GM12892 (cell line): ENCODE measurements around the gene ECPAS.

ENCODE experiments used
- POLR2A ChIP-seq: IDR thresholded peaks from 2 replicates; pipeline ENCODE4 v1.6.1; 2011; ENCODE audit warnings: low read depth, low read length, control low read depth
- POLR2AphosphoS5 ChIP-seq: IDR thresholded peaks from 2 replicates; pipeline ENCODE4 v1.6.1; 2011; ENCODE audit warnings: low read depth, low read length, control low read depth

DNA sequence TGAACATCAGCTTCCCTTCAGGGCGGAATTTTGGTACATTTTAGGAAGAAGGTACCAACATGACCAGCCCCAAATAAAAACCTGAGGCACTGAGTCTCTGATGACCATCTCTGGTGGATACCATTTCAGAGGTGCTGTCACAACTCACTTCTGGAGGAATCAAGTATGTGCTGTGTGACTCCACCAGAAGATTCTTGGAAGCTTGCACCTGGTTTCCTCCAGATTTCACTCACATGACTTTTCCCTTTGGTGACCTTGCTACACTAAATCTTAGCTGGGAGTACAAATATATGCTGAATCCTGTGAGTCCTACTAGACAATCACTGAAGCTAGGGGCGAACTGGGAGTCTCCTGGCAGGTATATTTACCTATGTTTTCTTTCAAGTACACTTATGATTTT, 28.5 kb downstream of the ECPAS start:
- TF ChIP-seq POLR2AphosphoS5 (no peak), POLR2A (no peak)
